Measurements from ENCODE around the gene OSBPL5. TPM values are rescaled to one million over a fixed set of nuclear protein-coding genes. Genes with fewer than 3 reads are reported as not detected.
A peak's percentile ranks its signal among the peaks of the same experiment; 100 is the strongest.

Gene OSBPL5
- total RNA-seq, 2 experiments from 2014 or later: 10.1 to 11.0 TPM

- Mint-ChIP-seq H3K27ac (no peak overlapping the region), H3K9me3 (ENCODE audit: insufficient read depth) (peaks cover 9% of the 10 kb centered on the region), H3K4me3 (no peak overlapping the region), H3K4me1 (ENCODE audit: low read depth) (peaks cover 3% of the 10 kb centered on the region), H3K36me3 (ENCODE audit: low read depth) (peaks cover 7% of the 10 kb centered on the region), H3K27me3 (ENCODE audit: low read depth) (no peaks in the 10 kb centered on the region)
- ATAC-seq (no peak), DNase-seq (no peak)
- CTCF ChIA-PET: no interaction called here
- POLR2A ChIA-PET: no interaction called here
Measured at GRCh38 chr11:3108183-3108721, 56.9 kb downstream of the OSBPL5 start.

- Mint-ChIP-seq H3K9me3 (ENCODE audit: insufficient read depth) (peaks cover 7% of the 10 kb centered on the region), H3K36me3 (ENCODE audit: low read depth) (peaks cover 7% of the 10 kb centered on the region), H3K27ac (no peak overlapping the region), H3K4me3 (no peak overlapping the region), H3K4me1 (ENCODE audit: low read depth) (peaks cover 3% of the 10 kb centered on the region), H3K27me3 (ENCODE audit: low read depth) (no peaks in the 10 kb centered on the region)
- ChIA-PET POLR2A (no interaction called here), CTCF (no interaction called here)
- no peak for ATAC-seq
- DNase-seq: no peak
Measured at GRCh38 chr11:3107608-3108182, 57.4 kb downstream of the OSBPL5 start.

- Mint-ChIP-seq H3K27me3 (ENCODE audit: low read depth) (no peaks in the 10 kb centered on the region), H3K9me3 (ENCODE audit: insufficient read depth) (no peaks in the 10 kb centered on the region), H3K4me1 (ENCODE audit: low read depth) (no peaks in the 10 kb centered on the region), H3K36me3 (ENCODE audit: low read depth) (peaks cover 4% of the 10 kb centered on the region), H3K27ac (no peak overlapping the region), H3K4me3 (no peak overlapping the region)
- no peak for ATAC-seq
- POLR2A ChIA-PET: no interaction called here
- CTCF ChIA-PET: no interaction called here
- no peak for DNase-seq
Measured at GRCh38 chr11:3106736-3107524, 58.2 kb downstream of the OSBPL5 start.

GRCh38 chr11:3105791-3106735 is 59.0 kb downstream of the OSBPL5 start:
- ChIA-PET POLR2A (no interaction called here), CTCF (no interaction called here)
- DNase-seq (no peak), ATAC-seq (no peak)
- Mint-ChIP-seq H3K27me3 (ENCODE audit: low read depth) (no peaks in the 10 kb centered on the region), H3K9me3 (ENCODE audit: insufficient read depth) (no peaks in the 10 kb centered on the region), H3K36me3 (ENCODE audit: low read depth) (no peaks in the 10 kb centered on the region), H3K4me1 (ENCODE audit: low read depth) (no peaks in the 10 kb centered on the region), H3K27ac (no peak overlapping the region), H3K4me3 (no peak overlapping the region)

- ATAC-seq (no peak), DNase-seq (no peak)
- CTCF ChIA-PET: interaction anchor here (1.3 kb wide), 1 partner anchor 9 kb away, joined by 3 read pairs; no protein-coding TSS in a partner anchor
- Mint-ChIP-seq H3K4me3 (no peak overlapping the region), H3K27me3 (ENCODE audit: low read depth) (no peaks in the 10 kb centered on the region), H3K36me3 (ENCODE audit: low read depth) (no peaks in the 10 kb centered on the region), H3K27ac (no peak overlapping the region), H3K4me1 (ENCODE audit: low read depth) (peaks cover 2% of the 10 kb centered on the region), H3K9me3 (ENCODE audit: insufficient read depth) (no peaks in the 10 kb centered on the region)
- POLR2A ChIA-PET: no interaction called here
Measured at GRCh38 chr11:3104961-3105790, 59.9 kb downstream of the OSBPL5 start.

- peak; percentile 21 for ATAC-seq
- CTCF ChIA-PET: interaction anchor here (1.3 kb wide), 1 partner anchor 10 kb away, joined by 3 read pairs; no protein-coding TSS in a partner anchor
- H3K4me3 Mint-ChIP-seq: no peak overlapping the region
Measured at GRCh38 chr11:3104051-3104714, 60.9 kb downstream of the OSBPL5 start.

GRCh38 chr11:3103076-3103475 is 62.0 kb downstream of the OSBPL5 start:
- no peaks in the 10 kb centered on the region for H3K27me3 Mint-ChIP-seq (ENCODE audit: low read depth)
- POLR2A ChIA-PET: no interaction called here
- H3K4me3 Mint-ChIP-seq: no peak overlapping the region
- CTCF ChIA-PET: interaction anchor here (1.1 kb wide), 1 partner anchor 12 kb away, joined by 3 read pairs; no protein-coding TSS in a partner anchor
- peaks cover 10% of the 10 kb centered on the region for H3K4me1 Mint-ChIP-seq (ENCODE audit: low read depth)
- no peaks in the 10 kb centered on the region for H3K36me3 Mint-ChIP-seq (ENCODE audit: low read depth)
- no peaks in the 10 kb centered on the region for H3K9me3 Mint-ChIP-seq (ENCODE audit: insufficient read depth)
- H3K27ac Mint-ChIP-seq: no peak overlapping the region
- ATAC-seq: no peak
- DNase-seq: no peak

More at GRCh38 chr11:3104051-3104714, 60.9 kb downstream of the OSBPL5 start:
- POLR2A ChIA-PET: no interaction called here
- Mint-ChIP-seq H3K27me3 (ENCODE audit: low read depth) (no peaks in the 10 kb centered on the region), H3K27ac (no peak overlapping the region), H3K9me3 (ENCODE audit: insufficient read depth) (no peaks in the 10 kb centered on the region), H3K36me3 (ENCODE audit: low read depth) (no peaks in the 10 kb centered on the region), H3K4me1 (ENCODE audit: low read depth) (peaks cover 6% of the 10 kb centered on the region)
- DNase-seq: no peak

- H3K4me3 Mint-ChIP-seq: no peak overlapping the region
- CTCF ChIA-PET: interaction anchor here (1.1 kb wide), 1 partner anchor 11 kb away, joined by 3 read pairs; no protein-coding TSS in a partner anchor
- DNase-seq (no peak), ATAC-seq (no peak)
- H3K36me3 Mint-ChIP-seq (ENCODE audit: low read depth): no peaks in the 10 kb centered on the region
- no peaks in the 10 kb centered on the region for H3K9me3 Mint-ChIP-seq (ENCODE audit: insufficient read depth)
- H3K27ac Mint-ChIP-seq: no peak overlapping the region
- no peaks in the 10 kb centered on the region for H3K27me3 Mint-ChIP-seq (ENCODE audit: low read depth)
- H3K4me1 Mint-ChIP-seq (ENCODE audit: low read depth): peaks cover 10% of the 10 kb centered on the region
- POLR2A ChIA-PET: no interaction called here
Measured at GRCh38 chr11:3102641-3102921, 62.5 kb downstream of the OSBPL5 start.

GRCh38 chr11:3101921-3102640 is 63.0 kb downstream of the OSBPL5 start:
- ChIA-PET POLR2A (no interaction called here), CTCF (interaction anchor here (1.1 kb wide), 1 partner anchor 11 kb away, joined by 3 read pairs; no protein-coding TSS in a partner anchor)
- no peak for DNase-seq
- Mint-ChIP-seq H3K4me3 (no peak overlapping the region), H3K9me3 (ENCODE audit: insufficient read depth) (no peaks in the 10 kb centered on the region), H3K27me3 (ENCODE audit: low read depth) (no peaks in the 10 kb centered on the region), H3K4me1 (ENCODE audit: low read depth) (peaks cover 10% of the 10 kb centered on the region), H3K27ac (no peak overlapping the region), H3K36me3 (ENCODE audit: low read depth) (no peaks in the 10 kb centered on the region)
- no peak for ATAC-seq

- no peaks in the 10 kb centered on the region for H3K36me3 Mint-ChIP-seq (ENCODE audit: low read depth)
- H3K4me3 Mint-ChIP-seq: no peak overlapping the region
- H3K4me1 Mint-ChIP-seq (ENCODE audit: low read depth): peaks cover 10% of the 10 kb centered on the region
- no peaks in the 10 kb centered on the region for H3K27me3 Mint-ChIP-seq (ENCODE audit: low read depth)
- POLR2A ChIA-PET: no interaction called here
- DNase-seq (no peak), ATAC-seq (no peak)
- no peak overlapping the region for H3K27ac Mint-ChIP-seq
- CTCF ChIA-PET: no interaction called here
- H3K9me3 Mint-ChIP-seq (ENCODE audit: insufficient read depth): no peaks in the 10 kb centered on the region
Measured at GRCh38 chr11:3099178-3099577, 65.9 kb downstream of the OSBPL5 start.
